Endometrial microvascular endothelial cells (primary cell): ENCODE results near the gene AP1M1. TPM values are rescaled to one million over a fixed set of nuclear protein-coding genes. Genes with fewer than 3 reads are reported as not detected.

ENCODE experiments used
- in situ Hi-C: cut with HindIII; loops from 2 replicates; pipeline ENCODE4 v1.10.0; 2017; ENCODE audit warnings: low sequenced_read_pairs, low pct_unique_long_range_greater_than_20kb; ENCODE audit errors: inconsistent ontology term
- total RNA-seq: library from RNA; depleted of rRNA; stranded (reverse); fragments of >200 nt; gene quantifications from one replicate; pipeline ENCODE4 v1.2.3, GENCODE V29; 2015; ENCODE audit errors: inconsistent ontology term

AP1M1 gene
- total RNA-seq, 1 donor from 2014 or later: 173 TPM

DNA sequence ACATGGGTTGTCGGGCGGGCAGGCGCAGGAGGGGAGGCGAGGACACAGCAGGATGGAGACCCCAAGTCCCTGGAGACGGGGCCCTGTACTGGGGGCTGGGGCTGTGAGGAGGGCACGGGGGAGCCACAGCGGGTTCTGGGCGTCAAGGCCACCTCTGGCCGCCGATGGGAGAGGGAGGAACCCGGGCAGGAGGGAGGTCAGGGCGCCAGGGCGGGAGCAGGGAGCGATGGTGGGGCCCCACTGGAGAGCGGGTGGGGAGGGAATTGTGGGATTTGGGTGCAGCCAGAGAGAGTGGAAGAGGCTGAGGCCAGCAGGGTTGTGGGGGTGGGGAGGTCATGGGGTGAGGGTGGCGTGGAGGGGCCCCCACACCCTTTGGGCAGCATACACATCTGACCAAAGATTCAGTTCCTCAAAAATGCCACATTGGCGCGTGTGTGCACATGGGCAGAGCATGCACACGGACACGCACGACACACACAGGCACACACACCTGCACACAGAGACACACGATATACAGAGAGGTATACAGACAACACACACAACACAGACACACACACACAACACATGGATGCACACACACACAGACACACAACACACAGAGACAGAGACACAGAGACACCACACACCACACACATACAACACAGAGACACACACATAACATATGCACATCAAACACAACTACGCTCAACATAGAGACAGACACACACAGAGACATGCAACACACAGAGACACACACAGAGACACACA, 54.9 kb downstream of the AP1M1 start:
- in situ Hi-C loops: no loop called here

DNA sequence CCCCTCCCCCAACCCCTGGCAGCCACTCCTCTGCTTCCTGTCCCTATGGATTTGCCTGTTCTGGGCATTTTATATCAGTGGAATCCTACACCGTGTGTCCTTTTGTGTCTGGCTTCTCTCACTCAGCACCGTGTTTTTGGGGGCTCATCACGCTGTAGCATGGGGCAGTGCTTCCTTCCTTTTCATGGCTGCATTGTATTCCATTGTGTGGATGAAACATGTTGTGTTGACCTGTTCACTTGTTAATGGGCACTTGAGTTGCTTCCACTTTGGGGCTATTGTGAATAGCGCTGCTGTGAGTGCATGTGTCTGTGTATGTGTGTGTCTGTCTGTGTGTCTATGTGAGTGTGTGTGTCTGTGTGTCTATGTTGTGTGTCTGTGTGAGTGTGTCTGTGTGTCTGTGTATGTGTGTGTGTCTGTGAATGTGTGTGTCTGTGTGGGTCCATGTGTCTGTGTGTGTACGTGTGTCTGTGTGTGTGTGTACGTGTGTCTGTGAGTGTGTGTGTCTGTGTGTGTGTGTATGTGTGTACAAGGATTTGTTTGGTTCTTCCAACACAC, 57.2 kb downstream of the AP1M1 start:
- in situ Hi-C loops: no loop called here

DNA sequence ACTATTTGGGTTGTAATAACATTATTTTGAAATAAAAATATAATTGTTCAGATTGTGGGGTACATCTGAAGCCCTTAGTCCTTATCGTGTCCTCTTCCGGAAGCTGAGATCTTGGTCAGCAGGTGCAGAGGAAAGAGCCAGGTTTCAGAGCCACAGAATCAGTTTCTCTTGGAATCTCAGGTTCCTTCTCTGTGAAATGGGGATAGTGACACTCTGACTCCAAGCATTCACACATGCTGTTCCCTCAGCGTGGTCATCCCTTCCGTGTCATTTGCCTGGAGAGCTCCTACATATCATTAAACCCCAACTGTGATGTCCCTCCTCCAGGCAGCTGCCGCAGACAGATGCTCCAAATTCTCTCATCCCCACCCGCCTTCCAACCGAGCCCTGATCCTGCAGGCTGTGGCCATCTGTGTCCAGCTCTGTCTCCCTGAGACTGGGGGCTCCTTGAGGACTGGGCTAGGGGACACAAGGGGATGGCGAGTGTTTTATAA, 59.8 kb downstream of the AP1M1 start:
- in situ Hi-C loops: no loop called here

DNA sequence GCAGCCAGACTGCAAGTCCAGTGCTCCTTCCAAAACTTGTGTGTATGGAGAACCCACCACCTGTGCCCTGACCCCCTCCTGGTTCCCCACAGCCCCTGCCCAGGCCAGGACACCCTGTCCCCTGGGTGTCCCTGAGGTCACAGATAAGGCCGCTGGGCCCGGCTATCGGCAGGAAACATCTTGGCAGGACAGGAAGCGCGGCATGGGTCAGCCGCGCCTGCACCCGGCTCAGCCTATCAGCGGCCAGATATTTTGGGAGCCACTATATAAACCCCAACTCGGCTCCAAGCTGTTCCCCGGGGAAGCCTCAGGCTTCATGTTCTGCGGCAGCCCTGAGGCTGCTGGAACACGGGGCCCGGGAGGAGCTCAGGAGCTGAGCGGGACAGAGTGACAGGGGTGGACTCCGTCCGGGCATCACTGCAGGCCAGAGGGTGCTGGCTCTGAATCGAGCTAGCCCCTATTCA, 60.8 kb downstream of the AP1M1 start:
- in situ Hi-C loops: no loop called here

DNA sequence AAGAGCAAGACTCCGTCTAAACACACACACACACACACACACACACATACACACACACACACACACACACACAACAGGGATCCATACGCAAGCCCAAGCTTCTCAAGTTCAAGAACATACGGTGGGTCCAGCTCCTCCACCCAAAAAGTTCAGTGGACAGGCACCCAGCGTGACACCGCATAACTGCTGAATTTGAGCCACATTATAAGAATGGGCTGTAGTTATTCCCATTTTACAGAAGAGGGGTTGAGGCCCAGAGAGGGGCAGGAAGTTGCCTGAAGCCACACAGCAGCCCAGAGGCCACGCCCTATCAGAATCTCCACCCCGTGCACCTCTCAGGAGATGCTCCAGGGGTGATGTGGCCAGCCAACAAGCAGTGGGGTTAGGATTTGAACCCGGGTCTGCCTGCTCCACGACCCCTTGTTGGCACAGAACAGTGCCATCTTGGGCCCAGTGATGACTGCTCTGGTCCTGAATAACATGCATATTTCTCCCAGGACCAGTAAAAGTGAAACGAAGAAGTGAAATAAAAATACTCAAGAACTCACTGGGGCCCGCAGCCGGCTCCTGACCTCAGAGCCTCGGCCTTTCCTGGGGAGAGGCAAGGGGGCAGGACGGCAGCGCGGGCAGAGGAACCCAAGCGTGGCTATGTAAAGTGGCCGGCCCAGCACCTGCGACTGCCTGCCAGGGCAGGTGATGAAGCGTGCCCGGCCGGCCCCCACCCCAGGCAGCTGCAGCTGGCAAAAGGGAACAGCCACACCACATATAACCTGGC, 61.9 kb downstream of the AP1M1 start:
- in situ Hi-C loops: no loop called here

DNA sequence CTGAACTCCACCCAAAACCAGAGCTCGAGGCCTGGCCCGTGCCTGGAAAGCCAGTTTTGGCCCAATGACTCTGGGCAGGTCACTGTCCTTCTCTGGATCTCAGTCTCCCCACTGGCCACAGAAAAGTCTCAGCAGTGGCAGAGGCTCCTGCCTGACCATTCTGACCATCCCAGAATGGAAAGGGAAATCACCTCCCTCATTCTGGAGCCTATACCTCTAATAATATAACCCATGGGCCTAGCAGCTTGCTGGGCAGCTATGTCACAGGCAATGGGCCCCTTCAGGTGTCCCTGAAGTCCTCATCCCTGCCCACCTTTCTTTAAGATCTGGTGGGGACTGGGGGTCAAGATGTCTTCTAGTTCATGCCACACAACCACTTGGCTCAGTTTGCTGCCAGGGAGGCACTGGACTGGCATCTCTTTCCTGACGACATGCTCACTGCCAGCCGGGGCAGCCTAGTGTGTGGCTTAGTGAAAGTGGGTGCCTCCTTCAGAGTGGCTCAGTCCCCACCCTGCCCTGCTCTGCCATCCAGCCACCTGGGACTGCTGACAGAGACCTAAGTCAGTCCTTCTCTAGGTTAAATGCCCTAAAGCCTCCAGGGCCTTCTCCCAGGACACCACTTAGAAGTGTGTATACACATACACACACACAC, 62.6 kb downstream of the AP1M1 start:
- in situ Hi-C loops: no loop called here

DNA sequence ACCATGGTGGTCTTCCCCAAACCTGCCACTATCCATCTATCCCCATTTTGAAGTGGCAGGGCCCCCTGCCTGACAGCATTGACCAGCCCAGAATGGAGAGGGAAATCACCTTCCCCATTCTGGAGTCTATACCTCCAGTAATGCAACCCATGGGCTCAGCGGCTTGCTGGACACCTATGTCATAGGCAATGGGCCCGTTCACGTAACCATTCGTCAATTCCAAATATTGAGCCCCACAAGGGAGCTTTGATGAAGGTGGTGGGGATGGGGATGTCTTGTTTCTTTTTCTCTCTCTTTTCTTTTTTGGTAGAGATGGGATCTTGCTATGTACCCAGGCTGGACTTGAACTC, 63.1 kb downstream of the AP1M1 start:
- in situ Hi-C loops: no loop called here

DNA sequence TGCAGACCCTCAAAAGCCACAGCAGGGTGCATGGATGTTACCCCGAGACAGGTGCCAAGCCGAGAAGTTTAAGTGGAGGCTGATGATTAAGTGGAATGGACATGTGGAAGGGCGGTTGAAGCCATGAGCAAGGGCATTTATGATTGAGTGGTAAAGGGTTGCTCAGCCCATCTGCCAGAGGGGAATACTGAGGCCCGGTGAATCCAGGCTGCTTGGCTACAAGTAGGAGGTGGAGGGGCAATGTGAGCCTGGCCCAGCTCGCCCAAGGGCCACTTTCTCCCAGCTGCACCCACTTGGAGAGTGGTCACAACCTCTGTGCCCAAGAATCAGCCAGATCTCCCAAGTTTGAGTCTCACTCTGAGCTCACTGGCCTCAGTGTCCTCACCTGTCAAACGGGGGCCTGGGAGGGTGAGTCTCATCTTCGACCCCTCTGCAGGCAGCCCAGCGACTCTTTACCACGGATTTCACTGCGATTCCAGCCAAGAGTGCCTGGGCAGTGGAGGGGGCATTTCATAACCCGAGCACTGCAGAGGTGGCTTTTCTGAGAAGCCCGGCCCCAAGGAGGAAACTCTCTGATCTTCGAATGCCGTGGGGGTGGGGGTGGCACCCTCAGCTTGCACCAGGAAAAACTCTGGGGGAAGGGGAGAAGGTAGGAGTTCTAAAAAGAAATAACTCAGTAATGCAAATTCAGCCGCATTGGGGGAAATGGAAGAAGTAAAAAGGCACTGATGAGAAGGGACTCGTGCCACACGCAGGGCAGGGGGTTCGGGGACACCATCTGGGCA, 64.1 kb downstream of the AP1M1 start:
- in situ Hi-C loops: no loop called here

DNA sequence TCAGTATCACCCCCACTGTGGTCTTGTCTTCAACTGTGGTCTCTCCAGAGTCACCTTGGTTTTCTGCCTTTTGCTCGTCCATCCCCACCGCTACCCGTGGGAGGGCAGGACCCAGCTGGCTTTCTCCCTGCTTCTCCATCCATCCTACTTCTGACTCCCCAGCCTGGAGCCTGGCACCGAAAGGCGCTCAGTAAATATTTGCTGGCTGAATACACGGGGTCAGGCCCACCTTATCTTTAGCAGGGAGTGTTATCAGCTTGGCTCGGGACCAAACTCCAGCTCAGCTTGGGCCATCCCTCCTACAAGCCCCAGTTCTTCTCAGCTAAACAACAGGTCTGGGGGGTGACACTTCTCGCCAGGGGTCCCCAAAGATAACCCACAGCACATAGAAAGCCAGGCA, 64.9 kb downstream of the AP1M1 start:
- in situ Hi-C loops: no loop called here

DNA sequence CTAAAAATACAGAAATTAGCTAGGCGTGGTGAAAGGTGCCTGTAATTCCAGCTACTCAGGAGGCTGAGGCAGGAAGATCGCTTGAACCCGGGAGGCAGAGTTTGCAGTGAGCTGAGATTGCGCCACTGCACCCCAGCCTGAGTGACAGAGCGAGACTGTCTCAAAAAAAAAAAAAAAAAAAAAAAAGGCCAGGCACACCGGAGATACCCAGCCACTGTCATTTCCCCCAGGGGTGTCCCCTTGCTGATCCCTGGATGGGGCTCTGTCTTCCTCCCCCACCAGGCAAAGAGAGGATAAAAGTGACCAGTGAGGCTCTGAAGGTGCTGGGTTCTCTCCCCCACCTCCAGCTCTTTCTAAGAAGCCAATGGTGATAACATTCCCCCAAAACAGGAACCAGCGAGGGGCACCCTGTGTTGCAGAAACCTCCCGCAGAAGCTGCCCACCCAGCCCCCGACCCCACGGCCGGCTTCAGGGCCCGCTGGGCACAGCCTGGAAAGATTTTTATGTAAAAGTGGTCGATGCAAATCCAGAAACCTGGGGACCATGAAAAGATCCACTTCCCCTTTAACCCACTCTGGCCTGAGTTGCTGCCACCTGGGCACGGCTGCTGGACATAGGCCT, 65.5 kb downstream of the AP1M1 start:
- in situ Hi-C loops: no loop called here

DNA sequence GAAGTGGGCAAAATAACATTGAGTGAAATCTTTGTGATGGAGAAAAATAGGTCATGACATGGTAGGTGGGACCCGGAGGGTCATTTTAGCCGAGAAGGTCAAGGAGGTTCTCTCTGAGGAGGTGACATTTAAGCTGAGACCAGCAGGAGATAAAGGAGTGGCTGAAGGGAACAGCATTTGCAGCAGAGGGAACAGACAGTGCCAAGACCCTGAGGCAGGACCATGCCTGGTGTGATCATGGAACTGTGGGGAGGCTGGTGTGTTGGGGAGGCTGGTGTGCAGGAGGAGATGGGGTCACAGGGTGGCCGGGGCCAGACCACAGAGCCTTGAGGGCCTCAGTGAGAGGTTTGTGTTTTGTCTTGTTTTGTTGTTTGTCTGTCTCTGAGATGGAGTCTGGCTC, 67.5 kb downstream of the AP1M1 start:
- in situ Hi-C loops: no loop called here

DNA sequence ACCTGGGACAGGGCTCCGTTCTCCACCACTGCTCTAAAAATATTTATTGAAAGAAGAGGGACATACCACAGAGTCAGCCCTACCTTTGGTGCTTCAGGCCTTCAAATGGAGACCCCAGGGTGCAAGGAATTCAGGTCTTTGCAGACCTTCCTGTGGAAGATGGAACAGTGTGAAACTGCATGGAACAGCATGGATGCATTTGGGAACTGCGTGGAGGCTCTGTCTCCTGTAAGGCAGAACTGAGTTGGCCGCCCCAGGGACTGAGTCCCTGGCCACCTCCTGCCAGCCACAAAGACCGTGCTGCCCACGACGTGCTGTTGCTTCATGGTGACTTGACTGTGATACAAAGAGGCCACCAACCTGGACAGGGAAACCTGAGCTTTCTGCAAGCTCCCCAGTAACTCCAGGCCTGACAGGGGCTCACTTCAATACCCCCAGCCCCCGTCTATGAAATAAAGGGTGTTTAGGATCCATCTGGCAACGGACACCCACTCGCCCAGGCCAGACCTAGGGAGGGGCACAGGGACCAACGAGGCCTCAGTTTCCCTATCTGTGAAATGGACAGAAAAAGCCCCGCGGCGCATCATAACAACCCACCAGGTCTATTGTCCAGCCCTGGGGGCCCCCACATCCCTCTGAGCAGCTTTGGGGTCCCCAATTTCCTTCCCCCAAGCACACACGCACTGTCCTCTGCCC, 68.3 kb downstream of the AP1M1 start:
- in situ Hi-C loops: no loop called here

DNA sequence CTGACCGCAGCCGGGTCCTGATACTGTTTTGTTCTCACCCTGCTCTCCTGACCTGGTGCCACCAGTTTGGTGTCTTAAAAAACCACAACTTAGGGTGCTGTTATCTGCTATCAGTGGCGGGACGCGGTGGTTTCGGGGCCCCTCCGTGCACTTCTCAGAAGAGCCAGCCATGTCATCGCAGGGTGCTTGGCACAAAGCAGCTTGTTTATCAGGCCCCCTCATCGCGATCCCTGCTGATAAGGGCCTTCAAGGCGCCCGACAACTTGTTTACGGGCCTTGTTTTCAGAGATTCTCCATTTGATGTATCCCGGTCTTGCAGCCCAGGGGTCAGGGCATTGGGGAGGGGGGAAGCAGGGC, 68.9 kb downstream of the AP1M1 start:
- in situ Hi-C loops: no loop called here

DNA sequence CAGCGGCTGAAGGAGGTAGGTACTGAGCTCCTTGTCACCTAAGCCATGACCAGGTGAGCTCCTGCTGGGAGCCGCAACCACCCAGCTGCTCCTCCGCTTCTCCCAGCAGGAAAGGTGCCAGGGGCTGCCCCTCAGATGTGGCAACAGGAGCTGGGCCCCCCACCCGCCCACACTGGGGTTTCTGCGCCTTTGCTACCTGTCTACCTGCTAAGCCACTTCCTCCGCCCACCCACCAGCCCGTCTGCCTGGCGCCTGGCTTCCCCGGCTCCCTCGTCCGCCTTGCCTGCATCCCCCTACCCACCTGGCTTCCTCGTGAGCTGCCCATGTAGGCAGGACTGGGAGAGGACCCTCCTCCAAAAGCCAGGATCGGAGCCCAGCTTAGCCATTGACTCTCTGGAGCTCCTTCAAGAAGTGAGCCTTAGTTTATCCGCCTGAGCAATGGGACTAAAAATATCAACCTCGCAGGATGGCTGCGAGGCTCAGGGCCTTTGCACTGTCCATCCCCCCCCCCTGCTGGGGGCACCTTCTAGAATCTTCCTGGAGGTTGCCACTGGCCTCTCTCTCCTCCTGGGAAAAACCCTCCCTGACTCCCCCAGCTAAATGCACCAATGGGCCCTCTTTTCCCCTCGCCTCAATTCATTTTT, 71.1 kb downstream of the AP1M1 start:
- in situ Hi-C loops: no loop called here

DNA sequence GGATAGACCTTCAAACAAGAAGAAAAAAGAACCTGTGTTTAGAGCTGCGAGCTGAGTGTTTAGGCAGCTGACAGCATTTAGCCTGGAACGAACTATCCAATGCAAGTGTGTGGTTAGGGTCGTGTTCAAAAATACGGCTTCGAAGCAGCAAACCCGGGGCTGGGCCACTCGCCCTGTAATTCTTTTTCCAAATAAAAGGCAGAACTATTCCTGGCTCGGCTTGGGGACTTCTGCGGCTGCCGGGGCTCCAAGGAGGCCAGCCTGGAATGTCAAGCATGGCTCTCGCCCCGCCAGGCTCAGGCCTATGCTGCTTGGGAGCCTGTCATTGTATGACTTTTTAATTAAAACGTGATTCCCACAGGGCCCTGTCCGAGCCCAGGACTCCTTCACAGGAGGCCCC, 75.2 kb downstream of the AP1M1 start:
- in situ Hi-C loops: no loop called here

DNA sequence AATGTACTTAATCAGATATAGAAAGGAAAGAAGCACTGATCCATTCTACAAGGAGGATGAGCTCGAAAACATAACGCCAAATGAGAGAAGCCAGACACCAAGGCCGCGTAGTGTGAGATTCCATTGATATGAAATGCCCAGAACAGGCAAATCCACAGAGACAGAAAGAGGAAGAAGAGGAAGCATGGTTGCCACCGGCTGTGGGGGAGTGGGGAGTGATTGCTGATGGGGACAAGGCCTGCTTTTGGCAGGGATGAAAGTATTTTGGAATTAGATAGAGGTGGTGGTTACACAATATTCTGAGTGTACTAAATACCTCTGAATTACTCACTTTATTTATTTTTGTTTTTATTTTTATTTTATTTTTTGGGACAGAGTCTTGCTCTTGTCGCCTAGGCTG, 76.7 kb downstream of the AP1M1 start:
- in situ Hi-C loops: no loop called here

DNA sequence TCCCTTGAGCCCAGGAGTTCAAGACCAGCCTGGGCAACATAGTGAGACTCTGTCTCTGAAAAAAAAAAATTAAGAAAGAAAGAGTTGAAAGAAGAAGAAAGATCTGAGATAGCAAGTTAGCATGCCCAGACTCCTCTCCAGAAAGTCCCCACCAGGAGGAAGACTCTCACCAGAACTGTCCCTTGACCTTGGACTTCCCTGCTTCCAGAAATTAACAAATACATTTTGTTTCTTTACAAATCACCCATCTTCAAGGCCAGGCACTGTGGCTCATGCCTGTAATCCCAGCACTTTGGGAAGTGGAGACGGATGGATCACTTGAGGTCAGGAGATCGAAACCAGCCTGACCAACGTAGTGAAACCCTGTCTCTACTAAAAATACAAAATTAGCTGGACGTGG, 82.6 kb downstream of the AP1M1 start:
- in situ Hi-C loops: no loop called here

DNA sequence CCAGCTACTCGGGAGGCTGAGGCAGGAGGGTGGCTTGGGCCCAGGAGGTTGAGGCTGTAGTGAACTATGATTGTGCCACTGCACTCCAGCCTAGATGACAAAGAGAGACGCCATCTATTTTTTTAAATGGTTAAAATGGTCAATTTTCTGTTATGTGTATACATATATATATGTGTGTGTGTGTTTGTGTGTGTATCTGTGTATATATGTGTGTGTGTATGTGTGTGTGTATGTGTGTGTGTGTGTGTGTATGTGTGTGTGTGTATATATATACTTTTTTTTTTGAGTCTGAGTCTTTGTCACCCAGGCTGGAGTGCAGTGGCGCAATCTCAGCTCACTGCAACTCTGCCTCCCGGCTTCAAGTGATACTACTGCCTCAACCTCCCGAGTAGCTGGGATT, 84.0 kb downstream of the AP1M1 start:
- in situ Hi-C loops: no loop called here
